ENCODE data around the gene MRAP2.
A peak's percentile ranks its signal among the peaks of the same experiment; 100 is the strongest.
"Not testable (repeated sequence)": the region's sequence is repeated elsewhere in the genome, so short reads cannot be mapped to it uniquely, and the experiment has no call there.

MRAP2 gene

DNA sequence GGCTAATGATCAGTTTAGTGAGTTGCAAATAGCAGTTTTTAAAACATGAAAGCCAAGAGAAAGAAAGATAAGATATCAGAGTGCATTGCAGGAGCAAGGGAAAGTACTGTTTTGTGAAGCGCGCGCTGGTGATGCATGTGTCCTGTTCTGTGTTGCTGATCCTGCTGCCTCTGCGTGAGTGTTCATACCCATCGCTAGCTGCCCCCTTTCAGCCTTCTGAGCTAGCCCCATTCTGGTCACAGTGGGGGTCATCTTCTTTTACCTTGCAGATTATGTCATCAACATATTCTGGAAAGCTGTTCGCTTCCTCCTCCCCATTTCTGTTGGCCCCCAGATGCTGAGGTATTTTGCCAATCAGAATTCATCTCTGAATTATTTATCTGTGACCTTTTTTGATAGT is 1.9 kb downstream of the MRAP2 start:
- no peak for DNase-seq

DNA sequence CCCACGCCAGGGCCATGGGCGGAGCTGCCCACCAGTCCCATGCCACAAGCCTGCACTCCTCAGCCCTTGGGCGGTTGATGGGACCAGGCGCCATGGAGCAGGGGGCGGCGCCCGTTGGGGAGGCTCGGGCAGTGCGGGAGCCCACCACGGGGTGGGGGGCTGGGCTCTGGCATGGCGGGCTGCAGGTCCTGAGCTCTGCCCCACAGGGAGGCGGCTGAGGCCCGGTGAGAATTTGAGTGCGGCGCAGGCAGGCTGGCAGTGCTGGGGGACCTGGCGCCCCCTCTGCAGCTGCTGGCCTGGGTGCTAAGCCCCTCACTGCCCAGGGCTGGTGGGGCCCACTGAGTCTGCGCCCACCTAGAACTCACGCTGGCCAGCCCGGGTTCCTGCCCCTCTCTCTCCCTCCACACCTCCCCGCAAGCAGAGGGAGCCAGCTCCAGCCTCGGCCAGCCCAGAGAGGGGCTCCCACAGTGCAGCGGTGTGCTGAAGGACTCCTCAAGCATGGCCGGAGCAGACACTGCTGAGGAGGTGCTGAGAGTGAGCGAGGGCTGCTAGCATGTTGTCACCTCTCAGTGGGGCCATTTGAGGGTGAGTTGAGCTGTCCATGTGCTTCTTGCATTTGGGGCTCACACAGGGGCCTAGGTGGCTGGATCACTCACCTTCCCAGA is 4.0 kb downstream of the MRAP2 start:
- DNase-seq, result no peak

DNA sequence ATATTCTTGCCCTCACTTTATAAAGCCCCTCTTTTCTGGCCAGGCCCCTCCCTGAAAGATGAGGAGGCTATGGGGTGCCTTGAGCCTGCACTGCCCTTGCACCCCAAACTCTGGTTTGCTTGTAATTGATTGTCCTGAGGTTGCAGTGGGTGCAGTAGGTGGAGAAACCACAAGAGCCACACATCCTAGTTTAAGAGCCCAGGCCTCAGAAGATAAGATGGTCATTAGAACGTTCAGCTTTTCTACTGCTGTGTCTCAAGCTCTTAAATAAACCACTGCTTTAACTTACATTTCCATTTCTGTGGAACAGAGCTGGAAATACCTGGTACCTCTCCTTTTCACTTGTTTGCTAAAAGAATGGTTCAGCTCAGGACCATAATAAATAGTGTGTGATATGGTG is 9.0 kb downstream of the MRAP2 start:
- DNase-seq, result no peak

DNA sequence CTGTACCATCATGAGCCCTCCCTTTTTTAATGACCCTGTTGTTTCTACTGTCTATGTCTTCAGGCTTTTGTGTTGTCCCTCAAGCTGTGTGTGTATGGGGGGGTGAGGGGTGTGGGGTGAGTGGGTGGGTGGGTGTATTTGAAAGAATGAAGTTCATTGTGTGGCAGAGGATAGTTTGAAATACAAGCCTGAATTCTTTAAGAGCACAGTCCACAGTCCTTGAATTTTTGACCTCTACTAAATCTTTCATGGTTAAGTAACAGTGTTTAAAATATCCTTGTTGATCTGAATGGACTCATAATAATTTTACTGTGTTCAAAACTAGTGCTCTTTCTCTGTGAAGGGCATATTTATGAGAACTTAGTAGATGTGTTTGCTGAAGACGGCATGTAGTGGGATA is 10.0 kb downstream of the MRAP2 start:
- DNase-seq, result no peak

DNA sequence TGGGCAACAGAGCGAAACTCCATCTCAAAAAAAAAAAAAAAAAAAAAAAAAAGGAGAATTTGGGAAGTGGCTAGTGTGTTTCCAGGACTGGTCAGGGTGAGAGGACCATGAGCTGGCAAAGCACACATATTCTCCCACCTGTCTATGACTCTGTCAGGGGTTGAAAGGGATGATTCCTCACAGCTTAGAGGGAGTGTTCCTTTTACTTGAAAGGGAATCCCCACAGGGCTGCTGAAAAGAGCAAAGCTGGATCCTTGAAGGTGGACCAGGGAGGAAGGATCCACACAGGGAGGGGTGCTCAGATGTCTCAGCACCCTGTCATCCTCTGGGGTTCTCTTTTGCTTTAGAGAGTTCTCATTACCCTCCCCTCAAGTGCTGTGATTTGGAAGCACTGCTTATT is 13.2 kb downstream of the MRAP2 start:
- DNase-seq, result no peak

DNA sequence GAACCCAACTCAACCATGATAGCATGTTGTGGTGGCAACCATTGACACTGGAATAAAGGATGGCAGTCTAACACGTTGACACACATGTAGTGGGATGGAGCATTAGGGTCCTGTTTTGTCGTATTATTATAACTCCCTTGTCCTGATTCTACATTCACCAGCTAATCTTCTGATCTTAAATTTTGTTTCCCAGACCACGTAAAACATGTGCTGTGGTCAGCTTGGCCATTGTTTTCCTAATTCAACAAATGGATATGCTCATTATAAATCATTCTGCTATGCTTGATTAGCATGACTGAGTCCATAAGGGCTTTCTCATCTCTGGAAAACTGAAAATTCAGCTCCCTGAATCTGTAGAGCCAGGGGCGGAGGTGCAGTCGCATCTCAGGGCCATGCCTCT is 15.0 kb downstream of the MRAP2 start:
- no peak for DNase-seq

DNA sequence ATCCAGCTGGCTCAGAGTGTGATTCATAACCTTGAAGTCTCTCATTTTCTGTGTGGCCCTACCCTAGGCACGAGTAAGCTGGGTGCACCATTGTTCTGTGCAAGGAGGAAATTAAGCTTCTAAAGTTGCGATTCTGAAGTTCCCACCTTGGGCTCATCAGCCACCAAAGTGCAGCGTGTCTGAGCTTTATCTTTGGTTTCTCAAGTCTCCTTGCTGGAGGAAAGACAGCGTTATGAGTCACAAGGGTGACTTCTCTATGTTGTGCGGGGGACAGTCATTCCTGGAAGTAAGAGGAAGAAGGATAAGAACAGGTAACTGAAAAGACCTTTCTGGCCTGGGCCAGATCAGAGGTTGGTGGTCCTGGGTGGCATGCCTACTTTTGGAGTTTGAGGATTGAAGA is 16.8 kb downstream of the MRAP2 start:
- no peak for DNase-seq

DNA sequence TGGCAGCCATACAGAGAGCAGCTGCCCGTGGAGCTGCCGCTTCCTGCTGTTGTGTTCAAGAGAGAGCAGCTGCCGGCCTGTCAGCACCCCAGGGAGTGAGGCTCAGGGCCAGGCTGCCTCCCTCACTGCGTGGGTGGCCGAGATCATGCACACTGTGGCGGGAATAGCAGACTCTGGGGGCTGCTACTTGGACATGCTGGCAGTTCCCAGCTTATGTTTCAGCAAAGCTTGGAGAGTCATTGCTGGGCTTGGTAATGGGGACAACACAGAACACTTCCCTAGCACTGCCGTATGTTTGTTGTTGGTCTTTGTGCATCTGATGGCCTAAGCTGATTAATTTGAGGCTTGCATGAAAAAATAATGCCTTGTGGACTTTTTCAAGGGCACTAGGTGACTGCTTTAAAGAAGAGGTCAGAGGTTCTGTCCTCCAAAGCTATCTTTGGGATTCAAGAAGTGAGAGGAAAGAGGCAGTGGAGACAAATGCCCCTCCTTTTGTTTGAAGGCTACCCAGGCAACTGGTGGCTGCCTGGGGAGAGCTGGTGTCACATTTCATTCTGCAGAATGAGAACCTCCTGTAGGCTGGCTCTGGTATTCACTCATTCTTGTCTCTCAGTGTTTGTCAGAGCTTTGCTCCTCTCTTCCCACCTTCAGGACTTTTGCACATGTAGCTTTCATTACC is 18.8 kb downstream of the MRAP2 start:
- peak; percentile 77 for DNase-seq

DNA sequence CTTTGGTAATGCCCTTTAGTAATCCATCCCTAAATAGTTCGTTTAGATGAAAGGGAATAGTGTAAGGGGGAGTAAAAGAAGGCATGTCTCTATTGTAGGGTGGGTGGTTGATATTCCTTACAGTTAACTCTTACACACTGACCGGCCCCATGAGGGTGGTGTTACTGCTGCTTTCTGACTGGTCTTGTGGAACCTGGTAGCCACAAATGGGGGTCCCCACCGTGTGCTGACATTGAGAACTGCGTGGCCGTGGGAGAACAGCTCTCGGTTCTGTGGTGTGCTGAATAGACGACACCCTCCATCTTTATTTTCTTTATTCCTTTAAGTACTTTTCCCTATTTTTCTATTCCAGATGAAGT is 19.3 kb downstream of the MRAP2 start:
- no peak for DNase-seq

DNA sequence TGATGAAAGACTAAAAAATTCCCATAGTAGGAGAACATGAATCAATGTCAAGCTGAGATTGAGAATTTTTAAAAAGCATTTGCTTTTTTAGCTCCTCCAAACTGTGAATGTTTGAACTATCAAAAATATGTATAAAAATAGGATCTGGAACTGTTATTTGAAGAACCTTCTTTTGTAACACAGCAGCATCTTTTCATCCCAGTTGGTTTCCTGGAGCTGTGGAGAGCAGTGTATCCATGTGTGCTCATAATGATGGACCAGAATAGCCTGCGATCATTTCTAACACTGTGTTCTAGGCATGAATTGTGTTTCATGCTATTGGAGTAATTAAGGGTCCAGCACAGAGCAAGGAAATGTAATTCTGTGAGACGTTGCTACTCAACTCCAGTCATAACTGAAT is 22.1 kb downstream of the MRAP2 start:
- DNase-seq, result no peak

DNA sequence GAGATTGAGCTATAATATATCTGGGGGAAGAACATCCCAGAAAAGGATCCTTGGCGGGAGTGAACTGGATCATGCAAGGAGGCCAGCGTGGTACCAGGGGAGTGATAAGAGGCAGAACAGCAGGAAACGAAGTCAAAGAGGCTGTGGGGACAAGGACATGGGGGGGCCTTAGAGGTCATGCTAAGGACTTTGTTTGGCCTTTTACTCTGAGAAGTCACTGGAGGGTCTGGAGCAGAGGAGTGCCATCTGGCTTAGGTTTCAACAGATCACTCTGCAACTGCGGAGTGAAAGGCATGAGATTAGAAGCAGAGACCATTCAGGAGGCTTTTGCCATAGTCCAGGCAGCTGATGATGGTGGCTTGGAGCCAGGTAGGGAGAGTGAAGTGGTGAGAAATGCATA is 24.3 kb downstream of the MRAP2 start:
- no peak for DNase-seq

DNA sequence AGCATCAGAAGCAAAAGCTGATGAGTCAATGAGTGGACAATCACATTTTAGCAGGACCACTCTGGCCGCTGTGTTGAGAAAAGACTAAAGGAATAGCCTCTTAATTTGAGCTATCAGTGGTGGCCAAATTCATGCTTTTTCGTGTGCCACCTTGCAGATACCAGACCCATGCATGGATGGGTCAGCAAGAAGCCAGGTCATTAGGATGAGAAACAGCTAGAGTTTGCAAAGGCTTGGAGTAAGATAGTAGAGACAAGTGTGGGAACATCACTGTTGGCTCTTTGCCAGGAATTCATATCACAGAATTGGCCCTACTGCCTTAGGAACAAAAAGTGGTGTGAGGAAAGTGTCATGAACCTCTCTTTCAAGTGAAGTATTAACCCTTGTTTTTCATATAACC is 25.5 kb downstream of the MRAP2 start:
- no peak for DNase-seq

DNA sequence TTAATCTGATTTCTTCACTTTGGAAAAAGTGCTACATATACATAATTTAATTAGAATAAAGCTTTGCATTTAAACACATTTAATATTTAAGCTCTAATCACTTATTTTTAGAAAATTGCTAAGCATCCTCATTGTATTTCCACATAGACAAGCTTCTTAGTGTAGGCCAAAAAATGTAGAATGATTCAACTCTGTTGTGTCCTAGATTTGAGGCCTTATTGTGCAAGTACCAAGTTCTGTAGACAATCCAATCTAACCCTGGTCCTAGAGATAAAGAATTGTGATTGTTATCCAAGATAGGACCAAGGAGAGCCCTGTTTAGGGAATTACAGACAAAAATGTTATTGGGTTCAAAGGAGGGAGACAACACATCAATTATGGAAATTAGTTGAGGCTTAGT is 27.6 kb downstream of the MRAP2 start:
- DNase-seq, result no peak

DNA sequence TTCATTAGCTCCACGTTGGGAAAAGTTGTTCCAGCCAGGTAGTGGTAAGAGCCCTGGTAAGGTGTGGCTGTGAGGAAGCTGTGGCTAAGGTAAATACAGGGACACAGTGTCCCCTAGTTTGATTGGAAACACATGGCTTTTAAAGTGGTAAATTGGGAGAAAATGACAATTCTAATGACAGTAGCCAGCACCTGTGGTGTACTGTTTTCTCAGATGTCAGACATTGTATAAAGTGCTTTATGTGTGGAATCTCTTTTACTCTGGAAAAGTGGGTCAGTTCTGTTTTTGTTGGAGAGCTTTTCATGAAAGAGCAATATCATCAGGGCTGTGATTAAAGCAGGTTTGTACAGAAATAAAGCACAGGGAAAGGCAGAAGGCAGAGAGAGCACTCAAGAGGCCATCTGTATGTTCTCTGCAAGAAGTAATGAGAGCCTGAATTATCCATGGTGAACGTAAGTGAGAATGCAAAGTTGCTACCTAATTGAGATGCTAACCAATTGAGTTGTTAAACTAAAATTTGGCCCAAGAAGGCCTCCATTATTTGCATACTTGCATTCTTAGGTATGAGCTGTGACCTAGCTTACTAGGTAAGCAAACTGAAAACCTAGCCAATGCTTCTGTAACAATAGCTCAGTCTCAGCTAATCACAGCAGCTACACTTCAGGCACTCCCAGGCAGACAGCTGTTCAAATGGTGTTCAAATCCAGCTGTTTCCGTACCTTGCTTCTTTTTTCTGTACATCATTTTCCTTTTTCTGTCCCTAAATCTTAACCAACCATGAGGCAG is 28.2 kb downstream of the MRAP2 start:
- no peak for DNase-seq

DNA sequence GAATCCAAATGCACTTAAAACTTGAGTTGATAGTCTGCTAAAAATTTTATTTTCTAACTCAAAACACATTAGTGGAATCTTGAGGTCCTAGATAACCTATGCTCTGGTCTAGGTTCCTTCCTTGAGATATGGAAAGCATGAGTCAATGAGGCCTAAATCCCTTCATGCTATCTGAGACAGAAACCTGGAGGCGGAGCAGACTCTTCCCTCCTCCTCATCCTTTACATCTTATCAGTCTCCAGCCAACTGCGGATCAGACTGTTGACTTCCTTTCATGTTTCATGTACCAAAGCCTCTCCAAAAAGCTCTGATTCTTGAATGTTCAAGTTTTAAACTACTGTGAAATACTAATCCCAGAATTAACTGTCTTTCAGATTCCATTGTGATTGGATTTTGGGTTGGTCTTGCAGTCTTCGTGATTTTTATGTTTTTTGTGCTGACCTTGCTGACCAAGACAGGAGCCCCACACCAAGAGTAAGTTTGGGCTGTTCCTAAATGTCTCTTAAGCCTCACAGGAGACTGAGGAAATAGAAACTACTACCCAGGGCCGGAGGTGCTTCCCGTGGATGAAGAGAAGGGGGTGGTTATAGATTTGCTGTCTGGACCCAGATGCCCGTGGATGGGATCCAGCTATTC is 29.1 kb downstream of the MRAP2 start:
- no peak for DNase-seq

DNA sequence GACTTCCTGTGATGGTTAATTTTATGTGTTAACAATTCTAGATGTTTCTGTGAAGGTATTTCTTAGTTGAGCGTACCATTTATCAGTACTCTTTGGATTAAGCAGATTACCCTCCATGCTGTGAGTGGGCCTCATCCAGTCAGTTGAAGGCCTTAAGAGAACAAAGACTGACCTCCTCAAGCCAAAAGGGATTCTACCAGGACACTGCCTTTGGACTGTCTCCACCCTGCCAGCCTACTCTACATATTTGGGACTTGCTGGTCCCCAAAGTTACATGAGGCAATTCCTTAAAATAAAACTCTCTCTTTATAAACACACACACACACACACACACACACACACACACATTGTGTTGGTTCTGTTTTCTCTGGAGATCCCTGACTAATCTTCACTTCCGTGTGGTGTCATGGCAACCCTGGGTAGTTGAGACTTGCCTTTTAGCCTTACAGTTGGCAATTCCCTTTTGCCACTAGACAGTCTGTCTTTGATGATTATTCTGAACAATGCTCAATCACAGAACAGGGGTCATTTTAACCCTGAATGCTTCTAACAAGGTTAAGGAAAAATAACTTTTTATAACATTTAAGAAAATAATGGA is 32.2 kb downstream of the MRAP2 start:
- DNase-seq, result no peak

DNA sequence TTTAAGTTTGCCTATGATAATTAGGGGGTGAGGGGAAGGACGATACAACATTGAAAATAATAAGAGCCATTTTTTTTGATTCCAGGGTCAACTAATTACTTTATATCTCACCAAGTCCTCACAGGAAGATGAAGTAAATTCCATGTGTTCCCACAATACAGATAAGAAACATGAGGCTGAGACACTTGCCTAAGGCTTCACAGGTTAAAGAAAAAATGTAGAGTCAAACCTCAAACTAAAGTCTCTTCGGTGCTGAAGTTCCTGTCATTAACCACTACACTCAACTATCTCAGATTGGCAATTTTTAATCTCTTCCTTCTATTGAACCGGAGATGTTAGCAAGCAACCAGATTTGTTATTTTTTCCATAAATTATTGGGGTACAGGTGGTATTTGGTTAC is 33.0 kb downstream of the MRAP2 start:
- DNase-seq, result no peak

DNA sequence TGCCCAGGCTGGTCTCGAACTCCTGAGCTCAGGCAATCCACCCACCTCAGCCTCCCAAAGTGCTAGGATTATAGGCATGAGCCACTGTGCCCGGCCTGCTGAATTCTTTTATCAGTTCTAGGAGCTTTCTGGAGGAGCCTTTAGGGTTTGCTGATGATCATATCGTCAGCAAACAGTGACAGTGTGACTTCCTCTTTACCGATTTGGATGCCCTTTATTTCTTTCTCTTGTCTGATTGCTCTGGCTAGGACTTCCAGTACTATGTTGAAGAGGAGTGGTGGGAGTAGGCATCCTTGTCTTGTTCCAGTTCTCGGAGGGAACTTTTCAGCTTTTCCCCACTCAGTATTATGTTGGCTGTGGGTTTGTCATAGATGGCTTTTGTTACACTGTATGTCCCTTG is 35.3 kb downstream of the MRAP2 start:
- DNase-seq, result not testable (repeated sequence)

DNA sequence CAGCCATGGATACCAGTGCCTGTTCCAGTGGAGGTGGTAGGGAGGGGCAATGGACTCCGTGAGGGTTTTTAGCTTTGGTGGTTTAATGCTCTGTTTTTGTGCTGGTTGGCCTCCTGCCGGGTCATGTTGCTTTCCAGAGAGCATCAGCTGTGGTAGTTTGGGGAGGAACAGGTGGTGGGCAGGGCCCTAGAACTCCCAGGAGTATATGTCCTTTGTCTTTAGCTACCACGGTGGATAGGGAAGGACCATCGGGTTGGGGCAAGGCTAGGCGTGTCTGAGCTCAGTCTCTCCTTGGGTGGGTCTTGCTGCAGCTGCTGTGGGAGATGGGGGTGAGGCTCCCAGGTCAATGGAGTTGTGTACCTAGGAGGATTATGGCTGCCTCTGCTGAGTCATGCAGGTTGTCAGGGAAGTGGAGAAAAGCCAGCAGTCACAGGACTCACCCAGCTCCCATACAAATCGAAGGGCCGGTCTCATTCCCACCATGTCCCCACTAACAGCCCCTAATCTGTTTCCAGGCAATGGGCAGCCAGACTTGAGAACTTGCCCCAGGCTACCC is 38.9 kb downstream of the MRAP2 start:
- no peak for DNase-seq

DNA sequence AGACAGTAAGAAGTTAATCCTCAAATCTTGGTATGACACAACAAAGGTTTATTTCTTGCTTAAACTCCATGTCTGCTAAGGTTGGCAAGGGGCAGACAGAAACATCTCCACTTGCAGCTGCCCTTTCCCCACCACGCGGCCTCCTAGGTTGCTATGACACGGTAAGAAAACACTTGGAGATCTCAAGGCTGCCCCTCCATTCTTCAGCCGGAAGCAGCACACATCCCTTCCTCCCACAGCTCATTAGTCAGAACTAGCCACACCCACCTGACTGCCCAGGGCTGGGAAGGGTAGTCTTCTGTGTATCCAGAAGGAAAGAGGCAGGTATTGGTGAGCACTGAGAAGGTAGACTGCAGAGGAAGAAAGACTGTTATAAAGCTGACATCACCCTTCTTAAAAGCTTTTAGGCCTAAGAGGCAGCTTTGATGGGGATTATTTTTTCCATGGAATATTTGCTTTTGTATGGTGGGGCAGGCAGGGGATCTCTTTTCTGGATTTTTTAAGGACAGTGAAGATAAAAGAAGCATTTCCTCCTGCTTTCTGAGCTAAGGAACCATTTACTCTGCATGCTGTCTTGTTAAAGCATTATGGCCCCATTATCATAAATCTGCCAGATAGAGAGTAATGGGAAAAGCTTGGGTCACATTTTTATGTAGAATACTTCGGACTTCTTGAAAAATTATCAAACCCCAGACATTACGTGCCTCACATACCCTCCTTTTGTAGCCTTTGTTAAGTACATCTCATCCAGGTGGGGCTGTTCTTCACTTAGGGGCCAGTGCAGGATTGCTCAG is 41.6 kb downstream of the MRAP2 start:
- no peak for DNase-seq

DNA sequence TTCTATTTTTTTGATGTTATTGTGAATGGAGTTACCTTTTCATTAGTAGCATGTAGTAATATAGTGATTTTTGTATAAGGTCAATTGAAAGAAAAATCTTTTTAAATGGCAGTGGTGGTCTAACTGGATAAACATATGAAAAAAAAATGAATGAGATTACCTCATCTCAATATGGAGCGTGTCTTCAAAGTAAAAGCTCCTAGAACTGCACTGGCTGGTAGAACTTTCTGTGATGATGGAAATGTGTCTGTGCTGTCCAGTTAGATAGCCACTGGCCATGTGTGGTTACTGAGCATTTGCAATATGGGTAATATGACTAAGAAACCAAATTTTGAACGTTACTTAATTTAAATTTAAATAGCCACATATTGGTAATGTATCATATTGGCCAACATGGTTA is 44.1 kb downstream of the MRAP2 start:
- no peak for DNase-seq

DNA sequence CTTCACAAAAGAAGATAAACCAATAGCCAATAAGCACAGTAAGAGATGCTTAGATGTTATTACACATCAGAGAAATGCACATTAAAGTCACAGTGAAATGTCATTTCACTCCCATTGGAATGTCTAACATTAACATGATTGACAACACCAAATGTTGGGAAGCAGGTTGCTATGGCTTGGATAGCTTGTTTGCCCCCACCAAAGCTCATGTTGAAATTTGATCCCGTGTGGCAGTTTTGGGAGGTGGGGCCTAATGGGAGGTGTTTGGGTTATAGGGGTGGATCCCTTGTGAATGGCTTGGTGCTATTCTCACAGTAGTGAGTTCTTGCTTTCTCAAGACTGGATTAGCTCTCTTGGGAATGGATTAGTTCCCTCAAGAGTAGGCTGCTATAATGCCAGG is 44.8 kb downstream of the MRAP2 start:
- no peak for DNase-seq
